Activated CD4-positive, alpha-beta T cell treated with anti-CD3 and anti-CD28 coated beads, Interleukin-2, amount 50 U/mL, for 48 hours (primary cell): ENCODE results near the gene VPS36.
"Not testable (repeated sequence)": the region's sequence is repeated elsewhere in the genome, so short reads cannot be mapped to it uniquely, and the experiment has no call there.

Experiments used
- DNase-seq, 2 experiments: peaks; one replicate each; pipeline ENCODE4 v3.0.0-alpha.2; 2020

Gene VPS36

GRCh38 chr13:52374389-52374788 lies 76.0 kb downstream of the VPS36 start:
- DNase-seq, result no peak

- DNase-seq, result not testable (repeated sequence)
Measured at GRCh38 chr13:52373277-52373676, 77.2 kb downstream of the VPS36 start.

- no peak for DNase-seq
Measured at GRCh38 chr13:52371736-52372247, 78.6 kb downstream of the VPS36 start.

DNA sequence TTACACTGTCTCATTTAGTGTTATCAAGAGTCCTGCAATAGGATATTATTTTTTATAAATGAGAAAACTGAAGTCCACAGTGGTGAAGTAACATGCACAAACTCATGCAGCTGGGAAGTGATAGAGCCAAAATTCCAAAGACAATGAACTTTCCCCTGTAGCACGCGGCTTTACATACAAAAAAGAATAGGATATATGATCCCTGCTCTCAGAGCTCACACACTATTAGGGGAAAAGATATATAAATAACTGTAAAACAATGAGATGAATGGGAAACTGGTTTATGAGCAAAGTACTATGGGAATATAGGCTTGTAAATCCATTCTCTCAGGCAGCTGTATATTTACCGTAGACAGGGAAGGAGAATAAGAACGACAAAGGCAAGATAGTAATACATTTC lies 84.1 kb downstream of the VPS36 start:
- DNase-seq, result no peak
